ENCODE results near the gene ADGRF1.

The ADGRF1 gene

DNA sequence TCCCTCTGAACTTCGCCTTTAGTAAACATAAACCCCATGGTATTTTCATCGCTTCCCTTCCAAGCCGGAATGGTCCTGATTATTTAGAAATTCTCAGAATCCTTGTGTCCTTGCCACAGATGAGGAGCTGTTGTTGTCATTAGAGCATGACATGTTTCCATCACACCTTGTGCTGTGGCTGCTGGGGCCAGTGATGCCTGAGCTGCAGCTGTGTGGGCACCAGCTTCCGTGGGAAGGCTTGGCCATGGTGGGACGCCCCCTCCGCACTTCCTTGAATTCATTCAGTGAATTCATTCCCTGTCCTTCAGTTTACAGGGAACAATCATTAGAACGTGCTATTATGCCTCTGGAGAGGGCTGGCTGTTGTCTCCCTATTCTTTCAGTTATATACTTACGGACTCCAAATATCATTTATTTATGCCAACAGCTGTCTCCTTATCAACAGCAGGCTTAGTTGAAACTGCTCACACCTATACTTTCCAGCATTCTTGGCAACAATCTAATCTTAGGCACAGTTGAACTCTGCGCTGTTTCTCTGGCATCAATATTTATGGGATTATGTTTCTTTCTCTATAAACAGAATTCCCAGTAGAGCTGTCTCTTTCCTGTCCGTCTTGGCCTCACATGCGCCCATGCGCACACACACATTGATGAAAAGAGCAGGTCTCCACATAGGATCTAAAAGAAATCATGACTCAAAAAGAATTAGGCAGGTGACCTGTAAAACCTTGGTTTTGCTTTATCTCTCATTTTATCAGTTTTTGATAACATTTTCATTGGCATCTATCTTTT lies 9.0 kb downstream of the ADGRF1 start:
- TF ChIP-seq, protein P1, sequence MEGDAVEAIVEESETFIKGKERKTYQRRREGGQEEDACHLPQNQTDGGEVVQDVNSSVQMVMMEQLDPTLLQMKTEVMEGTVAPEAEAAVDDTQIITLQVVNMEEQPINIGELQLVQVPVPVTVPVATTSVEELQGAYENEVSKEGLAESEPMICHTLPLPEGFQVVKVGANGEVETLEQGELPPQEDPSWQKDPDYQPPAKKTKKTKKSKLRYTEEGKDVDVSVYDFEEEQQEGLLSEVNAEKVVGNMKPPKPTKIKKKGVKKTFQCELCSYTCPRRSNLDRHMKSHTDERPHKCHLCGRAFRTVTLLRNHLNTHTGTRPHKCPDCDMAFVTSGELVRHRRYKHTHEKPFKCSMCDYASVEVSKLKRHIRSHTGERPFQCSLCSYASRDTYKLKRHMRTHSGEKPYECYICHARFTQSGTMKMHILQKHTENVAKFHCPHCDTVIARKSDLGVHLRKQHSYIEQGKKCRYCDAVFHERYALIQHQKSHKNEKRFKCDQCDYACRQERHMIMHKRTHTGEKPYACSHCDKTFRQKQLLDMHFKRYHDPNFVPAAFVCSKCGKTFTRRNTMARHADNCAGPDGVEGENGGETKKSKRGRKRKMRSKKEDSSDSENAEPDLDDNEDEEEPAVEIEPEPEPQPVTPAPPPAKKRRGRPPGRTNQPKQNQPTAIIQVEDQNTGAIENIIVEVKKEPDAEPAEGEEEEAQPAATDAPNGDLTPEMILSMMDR (IDR thresholded peaks at IDR 0.05; ENCODE audit: control insufficient read depth, extremely low read depth, insufficient read depth) = no peak
- no peak for DNase-seq (ENCODE audit: low read depth)

DNA sequence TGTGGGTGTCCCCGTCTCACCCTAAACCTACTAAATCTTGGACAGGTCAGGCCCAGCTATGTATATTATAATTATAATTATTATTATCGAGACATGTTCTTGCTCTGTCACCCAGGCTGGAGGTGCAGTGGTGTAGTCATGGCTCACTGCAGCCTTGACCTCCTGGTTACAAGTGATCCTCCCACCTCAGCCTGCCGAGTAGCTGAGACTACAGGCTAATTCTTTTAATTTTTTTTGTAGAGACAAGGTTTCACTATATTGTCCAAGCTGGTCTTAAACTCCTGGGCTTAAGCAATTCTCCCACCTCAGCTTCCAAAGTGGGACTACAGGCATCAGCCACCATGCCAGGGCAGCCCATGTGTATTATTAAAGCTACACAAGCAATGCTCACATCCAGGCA lies 10.5 kb downstream of the ADGRF1 start:
- no peak overlapping the region for H3K4me3 ChIP-seq (ENCODE audit: low read depth, low read length)
- DNase-seq (ENCODE audit: low read depth) = no peak
- TF ChIP-seq, protein P1 (IDR thresholded peaks at IDR 0.05; ENCODE audit: control insufficient read depth, extremely low read depth, insufficient read depth) = no peak

More for the DNA sequence above, 9.0 kb downstream of the ADGRF1 start:
- no peak overlapping the region for H3K4me3 ChIP-seq (ENCODE audit: low read depth, low read length)

DNA sequence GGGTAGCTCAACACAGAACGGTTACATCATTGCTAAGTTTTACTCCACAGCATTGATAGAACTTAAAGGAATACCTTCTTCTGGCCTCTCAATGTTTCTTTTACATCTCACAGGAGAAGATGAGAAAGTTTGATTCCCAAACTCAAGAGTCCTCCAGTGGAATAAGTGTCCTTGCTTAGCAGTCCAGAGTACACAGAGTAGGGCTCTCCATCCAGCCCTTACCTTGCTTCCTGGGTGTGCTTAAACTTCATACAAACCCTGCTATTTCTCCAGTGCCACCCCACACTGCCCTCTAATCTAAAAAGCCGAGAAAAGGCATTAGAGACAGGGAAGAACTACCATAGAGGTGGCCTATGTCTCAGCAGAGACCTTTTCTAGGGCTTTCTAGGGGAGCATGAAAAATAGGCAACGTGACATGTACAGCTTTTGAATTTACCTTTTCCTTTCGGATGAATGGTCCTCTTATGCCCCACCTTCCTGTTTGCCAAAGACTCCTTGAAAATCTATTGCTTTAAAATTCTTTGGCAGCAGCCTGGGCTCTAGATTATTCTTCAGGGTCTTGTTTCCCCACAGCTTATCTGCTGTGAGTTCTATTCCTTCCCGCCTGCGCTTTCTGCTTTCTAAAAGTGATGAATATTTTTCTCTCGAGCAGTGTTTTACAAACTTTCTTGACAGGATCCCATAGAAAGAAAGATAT lies 12.1 kb downstream of the ADGRF1 start:
- no peak for DNase-seq (ENCODE audit: low read depth)
- TF ChIP-seq, protein P1 (IDR thresholded peaks at IDR 0.05; ENCODE audit: control insufficient read depth, extremely low read depth, insufficient read depth) = no peak
- no peak overlapping the region for H3K4me3 ChIP-seq (ENCODE audit: low read depth, low read length)

DNA sequence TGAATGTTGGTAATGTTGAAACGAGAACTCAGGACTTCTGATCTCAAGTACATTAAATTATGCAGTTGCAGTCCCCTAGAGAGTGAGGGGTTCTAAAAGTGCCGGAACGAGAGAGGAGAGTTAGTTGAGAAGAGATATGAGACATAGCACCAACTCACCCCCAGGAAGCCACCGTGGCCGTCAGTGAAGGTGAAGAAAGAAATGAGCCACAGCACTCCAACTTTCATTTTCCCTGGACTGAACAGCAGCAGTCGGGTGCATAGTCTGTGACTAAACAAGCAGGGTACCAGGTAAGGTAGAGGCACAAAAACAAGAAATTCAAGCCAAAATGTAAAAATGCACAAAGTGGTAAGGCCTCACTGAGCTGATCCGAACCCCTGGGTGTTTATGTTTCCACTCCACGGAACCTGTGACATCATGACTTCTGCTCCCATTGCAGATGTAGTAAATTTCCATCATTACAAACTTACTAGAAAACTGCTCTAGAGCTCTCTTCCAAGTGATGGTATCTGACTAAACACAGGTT lies 13.2 kb downstream of the ADGRF1 start:
- DNase-seq (ENCODE audit: low read depth) = no peak
- TF ChIP-seq, protein P1 (IDR thresholded peaks at IDR 0.05; ENCODE audit: control insufficient read depth, extremely low read depth, insufficient read depth) = no peak
- no peak overlapping the region for H3K4me3 ChIP-seq (ENCODE audit: low read depth, low read length)

DNA sequence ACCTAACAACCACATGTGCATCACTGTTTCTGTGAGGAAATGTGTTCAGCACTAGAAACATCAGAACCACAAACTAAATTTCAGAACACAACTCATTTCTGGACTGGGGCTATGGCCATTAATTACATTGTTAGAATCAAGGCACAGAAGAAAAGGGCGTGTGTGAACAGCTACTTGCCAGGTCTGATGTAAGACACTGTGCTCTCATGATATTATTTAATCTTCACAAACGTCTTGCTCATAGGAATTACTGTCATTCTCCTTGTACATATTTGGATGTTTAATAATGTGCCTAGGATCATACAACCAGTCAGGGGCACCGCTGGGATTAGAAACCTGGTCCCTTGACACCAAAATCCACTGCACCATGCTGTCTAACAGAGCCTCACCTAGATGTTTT lies 14.8 kb downstream of the ADGRF1 start:
- TF ChIP-seq, protein P1 (IDR thresholded peaks at IDR 0.05; ENCODE audit: control insufficient read depth, extremely low read depth, insufficient read depth) = no peak
- no peak for DNase-seq (ENCODE audit: low read depth)
- no peak overlapping the region for H3K4me3 ChIP-seq (ENCODE audit: low read depth, low read length)

DNA sequence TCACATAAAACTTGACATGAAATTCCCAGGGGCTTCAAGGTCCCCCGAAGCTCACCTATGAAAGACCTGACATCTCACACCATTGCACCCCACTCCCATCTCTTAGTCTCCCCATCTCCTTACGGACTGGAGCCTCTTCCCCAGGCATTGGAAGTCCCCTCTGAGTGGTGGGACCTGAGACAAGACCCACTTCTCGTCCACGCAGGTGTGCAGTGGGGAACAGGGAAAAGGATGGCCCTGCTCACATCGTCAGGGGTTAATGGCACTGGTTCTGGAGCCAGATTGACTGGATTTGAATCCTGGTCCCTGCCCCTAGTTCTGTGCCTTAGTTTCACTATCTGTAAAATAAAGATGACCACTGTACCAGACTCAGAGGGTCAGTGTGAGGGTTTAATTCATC lies 15.5 kb downstream of the ADGRF1 start:
- no peak for DNase-seq (ENCODE audit: low read depth)
- no peak overlapping the region for H3K4me3 ChIP-seq (ENCODE audit: low read depth, low read length)
- TF ChIP-seq, protein P1 (IDR thresholded peaks at IDR 0.05; ENCODE audit: control insufficient read depth, extremely low read depth, insufficient read depth) = no peak
